Measurements from ENCODE around the gene DDOST.
"Not testable (repeated sequence)": the region's sequence is repeated elsewhere in the genome, so short reads cannot be mapped to it uniquely, and the experiment has no call there.

The DDOST gene

DNA sequence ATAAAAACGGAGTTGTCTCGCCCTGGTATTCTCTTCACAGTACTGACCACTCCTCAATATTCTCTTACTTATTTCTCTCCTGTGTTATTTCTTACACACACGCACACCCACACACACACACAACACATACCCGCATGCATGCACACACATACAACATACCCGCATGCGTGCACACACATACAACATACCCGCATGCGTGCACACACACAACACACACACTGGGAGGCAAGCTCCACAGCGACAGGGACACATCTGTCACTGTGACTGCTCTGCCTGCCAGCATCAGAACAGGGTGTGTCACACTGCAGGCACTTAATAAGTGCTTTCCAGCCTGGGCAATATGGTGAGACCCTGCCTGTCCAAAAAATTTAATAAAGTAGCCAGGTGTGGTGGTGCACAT lies 20.8 kb upstream of the DDOST start:
- H3K27me3 ChIP-seq (ENCODE audit: insufficient read depth, low read length, poor library complexity), result no peaks in the 10 kb centered on the region
- no peaks in the 10 kb centered on the region for H3K4me1 ChIP-seq (ENCODE audit: insufficient read depth, low read length)
- no peak overlapping the region for H2AFZ ChIP-seq (ENCODE audit: low read depth, low read length)

DNA sequence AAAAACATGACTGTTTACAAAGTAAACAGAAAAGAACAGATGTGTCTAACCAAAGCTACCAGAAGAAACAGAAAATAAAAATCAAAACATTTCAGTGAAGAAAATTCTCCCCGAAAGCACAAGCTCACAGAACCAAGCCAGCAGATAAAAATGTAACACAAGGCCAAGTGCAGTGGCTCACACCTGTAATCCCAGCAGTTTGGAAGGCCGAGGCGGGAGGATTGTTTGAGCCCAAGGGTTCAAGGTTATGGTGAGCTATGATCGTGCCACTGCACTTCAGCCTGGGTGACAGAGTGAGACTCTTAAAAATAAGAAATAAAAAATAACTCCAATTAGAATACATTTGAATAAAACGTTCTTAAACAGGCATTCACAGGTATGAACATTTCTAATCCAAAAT lies 19.1 kb upstream of the DDOST start:
- no peak for TF ChIP-seq EZH2 (IDR thresholded peaks at IDR 0.05; ENCODE audit: borderline replicate concordance, low read depth, low read length, severe bottlenecking)
- TF ChIP-seq, protein P1, sequence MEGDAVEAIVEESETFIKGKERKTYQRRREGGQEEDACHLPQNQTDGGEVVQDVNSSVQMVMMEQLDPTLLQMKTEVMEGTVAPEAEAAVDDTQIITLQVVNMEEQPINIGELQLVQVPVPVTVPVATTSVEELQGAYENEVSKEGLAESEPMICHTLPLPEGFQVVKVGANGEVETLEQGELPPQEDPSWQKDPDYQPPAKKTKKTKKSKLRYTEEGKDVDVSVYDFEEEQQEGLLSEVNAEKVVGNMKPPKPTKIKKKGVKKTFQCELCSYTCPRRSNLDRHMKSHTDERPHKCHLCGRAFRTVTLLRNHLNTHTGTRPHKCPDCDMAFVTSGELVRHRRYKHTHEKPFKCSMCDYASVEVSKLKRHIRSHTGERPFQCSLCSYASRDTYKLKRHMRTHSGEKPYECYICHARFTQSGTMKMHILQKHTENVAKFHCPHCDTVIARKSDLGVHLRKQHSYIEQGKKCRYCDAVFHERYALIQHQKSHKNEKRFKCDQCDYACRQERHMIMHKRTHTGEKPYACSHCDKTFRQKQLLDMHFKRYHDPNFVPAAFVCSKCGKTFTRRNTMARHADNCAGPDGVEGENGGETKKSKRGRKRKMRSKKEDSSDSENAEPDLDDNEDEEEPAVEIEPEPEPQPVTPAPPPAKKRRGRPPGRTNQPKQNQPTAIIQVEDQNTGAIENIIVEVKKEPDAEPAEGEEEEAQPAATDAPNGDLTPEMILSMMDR (IDR thresholded peaks at IDR 0.05; ENCODE audit: borderline replicate concordance, extremely low read depth, low read length, poor library complexity, severe bottlenecking), result no peak
- H3K9ac ChIP-seq (ENCODE audit: low read depth, low read length), result no peak overlapping the region
- H3K27ac ChIP-seq (ENCODE audit: low read length), result no peak overlapping the region
- H3K4me3 ChIP-seq (ENCODE audit: low read depth in 1 of 2, low read length in 2 of 2), result no peak overlapping the region
- ATAC-seq (ENCODE audit: insufficient read depth, low read depth), result no peak
- H3K4me1 ChIP-seq (ENCODE audit: insufficient read depth, low read length), result no peaks in the 10 kb centered on the region
- no peak overlapping the region for H2AFZ ChIP-seq (ENCODE audit: low read depth, low read length)
- no peaks in the 10 kb centered on the region for H3K27me3 ChIP-seq (ENCODE audit: insufficient read depth, low read length, poor library complexity)
- H3K36me3 ChIP-seq (ENCODE audit: insufficient read depth, low read length), result no peaks in the 10 kb centered on the region
- H3K4me2 ChIP-seq (ENCODE audit: insufficient read depth, low read length), result no peak overlapping the region
- H3K79me2 ChIP-seq (ENCODE audit: insufficient read depth, low read length), result no peaks in the 10 kb centered on the region
- DNase-seq, result no peak
- H3K9me3 ChIP-seq (ENCODE audit: insufficient read depth, low read length, severe bottlenecking), result no peaks in the 10 kb centered on the region
- H4K20me1 ChIP-seq (ENCODE audit: insufficient read depth, low read length), result no peaks in the 10 kb centered on the region

More for the DNA sequence above, 20.8 kb upstream of the DDOST start:
- H3K9ac ChIP-seq (ENCODE audit: low read depth, low read length), result no peak overlapping the region
- H3K4me3 ChIP-seq (ENCODE audit: low read depth in 1 of 2, low read length in 2 of 2), result no peak overlapping the region
- H3K4me2 ChIP-seq (ENCODE audit: insufficient read depth, low read length), result no peak overlapping the region
- H3K36me3 ChIP-seq (ENCODE audit: insufficient read depth, low read length), result no peaks in the 10 kb centered on the region
- no peaks in the 10 kb centered on the region for H3K9me3 ChIP-seq (ENCODE audit: insufficient read depth, low read length, severe bottlenecking)
- no peaks in the 10 kb centered on the region for H3K79me2 ChIP-seq (ENCODE audit: insufficient read depth, low read length)
- H4K20me1 ChIP-seq (ENCODE audit: insufficient read depth, low read length), result no peaks in the 10 kb centered on the region
- no peak overlapping the region for H3K27ac ChIP-seq (ENCODE audit: low read length)
- DNase-seq, result no peak
- no peak for ATAC-seq (ENCODE audit: insufficient read depth, low read depth)
- TF ChIP-seq, protein P1 (IDR thresholded peaks at IDR 0.05; ENCODE audit: borderline replicate concordance, extremely low read depth, low read length, poor library complexity, severe bottlenecking), result no peak
- TF ChIP-seq EZH2 (IDR thresholded peaks at IDR 0.05; ENCODE audit: borderline replicate concordance, low read depth, low read length, severe bottlenecking), result no peak

DNA sequence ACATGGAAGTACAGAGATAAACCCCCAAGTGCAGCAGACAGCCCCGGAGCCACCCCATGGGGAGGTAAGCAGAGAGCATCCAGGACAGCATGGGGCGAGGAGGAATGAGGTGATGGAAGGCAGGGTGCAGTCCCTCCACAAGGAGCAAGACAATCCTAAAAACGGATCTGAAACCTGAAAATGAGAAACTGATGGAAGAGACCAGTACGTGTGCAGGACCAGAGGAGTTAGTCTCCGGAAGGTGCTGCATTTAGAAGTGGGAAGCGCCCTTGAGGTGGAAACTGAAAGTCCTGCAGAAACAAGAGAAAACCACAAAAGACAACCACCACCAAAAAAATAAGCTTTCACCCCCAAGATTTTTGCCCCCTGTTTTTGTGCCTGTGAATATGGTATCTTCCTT lies 17.4 kb upstream of the DDOST start:
- no peaks in the 10 kb centered on the region for H4K20me1 ChIP-seq (ENCODE audit: insufficient read depth, low read length)
- H3K4me1 ChIP-seq (ENCODE audit: insufficient read depth, low read length), result no peaks in the 10 kb centered on the region
- H3K9ac ChIP-seq (ENCODE audit: low read depth, low read length), result no peak overlapping the region
- H3K36me3 ChIP-seq (ENCODE audit: insufficient read depth, low read length), result no peaks in the 10 kb centered on the region
- no peak overlapping the region for H3K4me3 ChIP-seq (ENCODE audit: low read depth in 1 of 2, low read length in 2 of 2)
- ATAC-seq (ENCODE audit: insufficient read depth, low read depth) (no peak), DNase-seq (no peak)
- TF ChIP-seq, protein P1 (IDR thresholded peaks at IDR 0.05; ENCODE audit: borderline replicate concordance, extremely low read depth, low read length, poor library complexity, severe bottlenecking), result no peak
- no peak for TF ChIP-seq EZH2 (IDR thresholded peaks at IDR 0.05; ENCODE audit: borderline replicate concordance, low read depth, low read length, severe bottlenecking)
- no peak overlapping the region for H2AFZ ChIP-seq (ENCODE audit: low read depth, low read length)
- H3K9me3 ChIP-seq (ENCODE audit: insufficient read depth, low read length, severe bottlenecking), result no peaks in the 10 kb centered on the region
- no peaks in the 10 kb centered on the region for H3K27me3 ChIP-seq (ENCODE audit: insufficient read depth, low read length, poor library complexity)
- H3K79me2 ChIP-seq (ENCODE audit: insufficient read depth, low read length), result no peaks in the 10 kb centered on the region
- no peak overlapping the region for H3K4me2 ChIP-seq (ENCODE audit: insufficient read depth, low read length)
- H3K27ac ChIP-seq (ENCODE audit: low read length), result no peak overlapping the region

DNA sequence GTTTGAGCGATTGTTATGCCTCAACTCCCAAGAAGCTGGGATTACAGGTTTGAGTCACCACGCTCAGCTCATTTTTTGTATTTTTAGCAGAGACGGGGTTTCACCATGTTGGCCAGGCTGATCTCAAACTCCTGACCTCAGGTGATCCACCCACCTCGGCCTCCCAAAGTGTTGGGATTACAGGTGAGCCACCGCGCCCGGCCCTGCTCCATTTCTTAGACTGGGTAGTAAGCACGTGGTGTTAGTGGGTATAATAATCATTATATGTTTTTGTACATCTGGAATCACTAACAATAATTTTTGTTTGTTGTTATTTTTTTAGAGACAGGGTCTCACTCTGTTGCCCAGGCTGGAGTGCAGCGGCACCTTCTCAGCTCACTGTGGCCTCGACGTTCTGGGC lies 12.5 kb upstream of the DDOST start:
- not testable (repeated sequence) for H3K79me2 ChIP-seq (ENCODE audit: insufficient read depth, low read length); H3K27me3 ChIP-seq (ENCODE audit: insufficient read depth, low read length, poor library complexity); H3K4me2 ChIP-seq (ENCODE audit: insufficient read depth, low read length); H3K27ac ChIP-seq (ENCODE audit: low read length); ATAC-seq (ENCODE audit: insufficient read depth, low read depth); H3K4me3 ChIP-seq (ENCODE audit: low read depth in 1 of 2, low read length in 2 of 2); H3K9me3 ChIP-seq (ENCODE audit: insufficient read depth, low read length, severe bottlenecking); H4K20me1 ChIP-seq (ENCODE audit: insufficient read depth, low read length); DNase-seq; H3K9ac ChIP-seq (ENCODE audit: low read depth, low read length); H3K36me3 ChIP-seq (ENCODE audit: insufficient read depth, low read length); H2AFZ ChIP-seq (ENCODE audit: low read depth, low read length); H3K4me1 ChIP-seq (ENCODE audit: insufficient read depth, low read length)
